Germinal center (tissue), 1 donor: ENCODE data around the gene DCLK3.

Experiments used
- DNase-seq: peaks from one replicate; pipeline ENCODE4 v3.0.0; 2012; ENCODE audit warnings: mixed read lengths, low spot score

DCLK3 gene

GRCh38 chr3:36707623-36708409, 56.5 kb downstream of the DCLK3 start:
- DNase-seq, result no peak

GRCh38 chr3:36705015-36705414, 59.3 kb downstream of the DCLK3 start:
- DNase-seq, result no peak

GRCh38 chr3:36704280-36704679, 60.1 kb downstream of the DCLK3 start:
- no peak for DNase-seq

GRCh38 chr3:36701249-36701572, 63.1 kb downstream of the DCLK3 start:
- no peak for DNase-seq

- DNase-seq, result peak; percentile 47
Measured at GRCh38 chr3:36700537-36701248, 63.7 kb downstream of the DCLK3 start.

GRCh38 chr3:36698314-36698713, 66.0 kb downstream of the DCLK3 start:
- no peak for DNase-seq

GRCh38 chr3:36697229-36698001, 66.9 kb downstream of the DCLK3 start:
- DNase-seq, result no peak

- DNase-seq, result no peak
Measured at GRCh38 chr3:36696799-36697198, 67.6 kb downstream of the DCLK3 start.

- DNase-seq, result no peak
Measured at GRCh38 chr3:36695769-36696137, 68.6 kb downstream of the DCLK3 start.

GRCh38 chr3:36695113-36695768, 69.1 kb downstream of the DCLK3 start:
- no peak for DNase-seq

- DNase-seq, result no peak
Measured at GRCh38 chr3:36693670-36694069, 70.7 kb downstream of the DCLK3 start.

- DNase-seq, result no peak
Measured at GRCh38 chr3:36689560-36689959, 74.8 kb downstream of the DCLK3 start.

- DNase-seq, result no peak
Measured at GRCh38 chr3:36688815-36689214, 75.5 kb downstream of the DCLK3 start.

- no peak for DNase-seq
Measured at GRCh38 chr3:36686516-36686915, 77.8 kb downstream of the DCLK3 start.

- no peak for DNase-seq
Measured at GRCh38 chr3:36681867-36682266, 82.5 kb downstream of the DCLK3 start.

GRCh38 chr3:36680952-36681351, 83.4 kb downstream of the DCLK3 start:
- no peak for DNase-seq

GRCh38 chr3:36679384-36680200, 84.8 kb downstream of the DCLK3 start:
- no peak for DNase-seq

GRCh38 chr3:36678216-36679013, 85.9 kb downstream of the DCLK3 start:
- DNase-seq, result no peak

- peak; percentile 8 for DNase-seq
Measured at GRCh38 chr3:36677331-36678007, 86.9 kb downstream of the DCLK3 start.

- DNase-seq, result no peak
Measured at GRCh38 chr3:36674816-36675215, 89.5 kb downstream of the DCLK3 start.
